Measurements from ENCODE around the gene LRP11.

DNA sequence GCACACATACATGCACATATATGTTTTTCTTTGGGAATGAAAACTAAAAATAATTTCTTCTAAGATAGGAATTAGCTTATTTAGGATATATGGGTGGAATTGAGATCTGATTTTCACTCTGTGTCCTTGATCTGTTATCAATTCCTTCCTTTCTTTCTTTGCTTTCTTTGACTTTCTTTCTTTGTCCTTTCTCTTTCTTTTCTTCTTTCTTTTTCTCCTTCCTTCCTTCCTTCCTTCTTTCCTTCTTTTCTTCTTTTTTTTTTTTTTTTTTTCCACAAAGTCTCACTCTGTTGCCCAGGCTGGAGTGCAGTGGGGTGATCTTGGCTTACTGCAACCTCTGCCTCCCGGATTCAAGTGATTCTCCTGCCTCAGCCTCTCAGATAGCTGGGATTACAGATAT lies 86.5 kb downstream of the LRP11 start:
- TF ChIP-seq, protein P1, sequence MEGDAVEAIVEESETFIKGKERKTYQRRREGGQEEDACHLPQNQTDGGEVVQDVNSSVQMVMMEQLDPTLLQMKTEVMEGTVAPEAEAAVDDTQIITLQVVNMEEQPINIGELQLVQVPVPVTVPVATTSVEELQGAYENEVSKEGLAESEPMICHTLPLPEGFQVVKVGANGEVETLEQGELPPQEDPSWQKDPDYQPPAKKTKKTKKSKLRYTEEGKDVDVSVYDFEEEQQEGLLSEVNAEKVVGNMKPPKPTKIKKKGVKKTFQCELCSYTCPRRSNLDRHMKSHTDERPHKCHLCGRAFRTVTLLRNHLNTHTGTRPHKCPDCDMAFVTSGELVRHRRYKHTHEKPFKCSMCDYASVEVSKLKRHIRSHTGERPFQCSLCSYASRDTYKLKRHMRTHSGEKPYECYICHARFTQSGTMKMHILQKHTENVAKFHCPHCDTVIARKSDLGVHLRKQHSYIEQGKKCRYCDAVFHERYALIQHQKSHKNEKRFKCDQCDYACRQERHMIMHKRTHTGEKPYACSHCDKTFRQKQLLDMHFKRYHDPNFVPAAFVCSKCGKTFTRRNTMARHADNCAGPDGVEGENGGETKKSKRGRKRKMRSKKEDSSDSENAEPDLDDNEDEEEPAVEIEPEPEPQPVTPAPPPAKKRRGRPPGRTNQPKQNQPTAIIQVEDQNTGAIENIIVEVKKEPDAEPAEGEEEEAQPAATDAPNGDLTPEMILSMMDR (IDR thresholded peaks at IDR 0.05; ENCODE audit: insufficient read depth, low read length) = no peak
- TF ChIP-seq POLR2AphosphoS5 (IDR thresholded peaks at IDR 0.05; ENCODE audit: low read depth) = no peak
- TF ChIP-seq, protein P2, sequence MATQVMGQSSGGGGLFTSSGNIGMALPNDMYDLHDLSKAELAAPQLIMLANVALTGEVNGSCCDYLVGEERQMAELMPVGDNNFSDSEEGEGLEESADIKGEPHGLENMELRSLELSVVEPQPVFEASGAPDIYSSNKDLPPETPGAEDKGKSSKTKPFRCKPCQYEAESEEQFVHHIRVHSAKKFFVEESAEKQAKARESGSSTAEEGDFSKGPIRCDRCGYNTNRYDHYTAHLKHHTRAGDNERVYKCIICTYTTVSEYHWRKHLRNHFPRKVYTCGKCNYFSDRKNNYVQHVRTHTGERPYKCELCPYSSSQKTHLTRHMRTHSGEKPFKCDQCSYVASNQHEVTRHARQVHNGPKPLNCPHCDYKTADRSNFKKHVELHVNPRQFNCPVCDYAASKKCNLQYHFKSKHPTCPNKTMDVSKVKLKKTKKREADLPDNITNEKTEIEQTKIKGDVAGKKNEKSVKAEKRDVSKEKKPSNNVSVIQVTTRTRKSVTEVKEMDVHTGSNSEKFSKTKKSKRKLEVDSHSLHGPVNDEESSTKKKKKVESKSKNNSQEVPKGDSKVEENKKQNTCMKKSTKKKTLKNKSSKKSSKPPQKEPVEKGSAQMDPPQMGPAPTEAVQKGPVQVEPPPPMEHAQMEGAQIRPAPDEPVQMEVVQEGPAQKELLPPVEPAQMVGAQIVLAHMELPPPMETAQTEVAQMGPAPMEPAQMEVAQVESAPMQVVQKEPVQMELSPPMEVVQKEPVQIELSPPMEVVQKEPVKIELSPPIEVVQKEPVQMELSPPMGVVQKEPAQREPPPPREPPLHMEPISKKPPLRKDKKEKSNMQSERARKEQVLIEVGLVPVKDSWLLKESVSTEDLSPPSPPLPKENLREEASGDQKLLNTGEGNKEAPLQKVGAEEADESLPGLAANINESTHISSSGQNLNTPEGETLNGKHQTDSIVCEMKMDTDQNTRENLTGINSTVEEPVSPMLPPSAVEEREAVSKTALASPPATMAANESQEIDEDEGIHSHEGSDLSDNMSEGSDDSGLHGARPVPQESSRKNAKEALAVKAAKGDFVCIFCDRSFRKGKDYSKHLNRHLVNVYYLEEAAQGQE (IDR thresholded peaks at IDR 0.05; ENCODE audit: insufficient replicate concordance, low read depth) = no peak

Data from HL-60 (cell line).